Measurements from ENCODE around the gene UNC79.

GRCh38 chr14:93725993-93726392 lies 295.3 kb downstream of the UNC79 start:
- TF ChIP-seq CTCF (IDR thresholded peaks at IDR 0.05) (no peak), POLR2A (IDR thresholded peaks at IDR 0.05) (no peak)

Measured in testis (tissue), 2 donors.